ENCODE results near the gene ATP9A.

The ATP9A gene

DNA sequence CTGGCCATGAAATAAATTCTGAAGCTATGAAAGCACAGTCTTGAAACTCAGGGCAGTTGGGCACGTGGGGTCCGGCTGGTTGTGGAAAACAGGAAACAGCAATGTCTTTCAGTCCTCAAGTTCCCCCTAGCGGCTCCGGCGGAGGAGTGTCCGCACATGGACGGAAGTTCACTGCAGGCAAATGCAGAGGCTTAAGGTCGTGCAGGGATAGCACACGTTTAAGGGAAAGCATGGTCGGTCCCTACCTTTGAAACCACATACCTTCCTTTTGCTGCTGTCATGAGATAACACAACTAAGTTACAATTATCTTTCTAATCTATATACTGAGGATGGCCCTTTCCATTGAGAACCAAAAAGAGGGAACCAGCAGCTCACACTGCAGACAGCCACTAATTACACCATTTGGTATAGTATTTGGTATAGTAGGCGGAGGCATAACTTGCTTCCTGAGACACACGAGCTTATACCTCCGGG, 173.1 kb downstream of the ATP9A start:
- peak; percentile 66 to 88 for DNase-seq

DNA sequence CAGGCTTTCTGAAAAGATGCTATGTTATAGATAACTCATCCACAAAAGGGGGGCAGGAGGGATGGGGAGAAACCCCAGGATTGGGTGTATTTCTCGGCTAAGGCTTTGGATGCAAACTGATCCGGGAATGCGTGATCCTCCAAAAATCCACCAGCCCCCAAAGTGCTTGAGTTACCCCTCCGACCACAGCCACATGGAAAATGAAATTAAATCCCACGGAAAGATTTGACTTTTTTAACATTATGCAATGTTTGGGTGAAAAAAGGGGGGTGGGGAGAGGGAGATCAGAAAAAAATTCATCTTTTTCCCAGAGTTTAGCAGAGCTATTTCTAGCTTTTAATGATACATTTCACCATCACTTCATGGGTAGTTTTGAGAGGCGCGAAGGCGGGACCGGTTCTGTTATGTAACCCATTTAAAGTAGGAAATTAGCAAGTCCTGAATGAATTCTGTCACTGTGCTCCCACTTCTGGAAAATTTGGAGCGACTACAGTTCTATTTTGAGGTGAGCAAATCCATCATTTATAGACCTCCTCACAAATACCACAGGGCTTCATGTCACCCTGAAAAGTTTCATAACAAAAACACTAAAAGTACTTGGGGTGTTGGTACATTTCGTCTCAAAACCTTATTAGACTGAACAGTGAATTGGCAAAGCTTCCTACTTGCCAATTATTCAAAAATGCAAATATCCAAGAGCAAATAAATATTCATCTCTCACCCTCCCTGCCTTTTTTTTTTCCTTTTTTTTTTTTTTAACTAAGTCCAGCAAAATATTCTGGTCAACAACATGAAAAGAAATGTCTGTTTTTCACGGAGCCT, 173.7 kb downstream of the ATP9A start:
- no peak for DNase-seq

DNA sequence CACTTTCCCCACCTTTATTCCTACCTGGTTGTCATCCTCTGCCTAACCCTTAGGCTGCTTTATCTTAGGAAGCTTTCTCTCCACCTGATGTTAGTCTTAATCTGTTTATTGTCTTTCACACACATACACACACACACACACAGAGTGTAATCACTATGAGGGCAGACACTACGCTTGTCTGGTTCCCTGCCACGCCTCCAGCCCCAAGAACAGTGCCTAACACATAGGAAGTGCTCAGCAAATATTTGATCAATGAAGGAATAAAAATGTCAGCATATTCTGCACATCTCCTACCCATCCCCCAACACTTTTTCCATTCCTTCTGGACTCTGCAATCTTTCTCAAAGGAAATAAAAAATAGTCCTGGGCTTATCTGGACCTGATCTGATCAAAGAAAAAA, 174.6 kb downstream of the ATP9A start:
- DNase-seq = no peak

DNA sequence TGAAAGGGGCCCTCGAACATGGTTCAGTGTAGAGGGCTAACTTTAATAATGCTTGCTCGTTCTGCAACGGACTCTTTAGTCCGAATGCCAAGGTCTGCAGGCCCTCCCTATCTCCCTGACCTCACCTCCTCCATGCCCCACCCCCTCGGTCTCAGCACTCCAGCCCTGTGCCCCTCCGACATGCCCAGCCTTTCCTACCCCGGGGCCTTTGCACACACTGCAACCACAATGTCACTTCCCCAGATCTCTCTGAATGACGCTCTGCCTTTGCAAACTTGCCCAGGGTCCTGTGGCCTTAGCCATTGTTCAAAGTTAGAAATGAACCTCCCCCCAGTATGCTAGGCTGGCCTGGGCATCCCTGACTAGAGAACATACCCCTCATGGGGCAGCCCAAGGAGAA, 175.6 kb downstream of the ATP9A start:
- no peak for DNase-seq

DNA sequence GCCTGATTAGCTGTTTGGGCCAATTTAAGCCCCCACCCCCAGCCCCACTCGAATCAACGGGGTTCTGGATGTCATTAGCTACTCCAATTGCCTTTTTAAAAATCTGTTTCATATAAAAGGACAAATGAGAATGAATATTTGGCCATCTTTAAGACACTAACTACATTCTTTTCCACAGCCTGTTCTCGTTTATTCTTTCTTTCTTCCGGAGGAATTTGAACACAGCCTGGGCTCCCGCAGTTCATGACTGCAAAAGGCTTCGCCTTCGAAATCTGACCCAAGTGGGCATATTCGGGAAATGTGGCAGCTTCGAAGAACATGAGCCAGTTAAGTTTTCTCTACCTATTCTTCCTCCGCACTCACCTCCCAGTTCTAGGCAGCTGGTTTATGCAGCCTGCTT, 176.3 kb downstream of the ATP9A start:
- DNase-seq = no peak

DNA sequence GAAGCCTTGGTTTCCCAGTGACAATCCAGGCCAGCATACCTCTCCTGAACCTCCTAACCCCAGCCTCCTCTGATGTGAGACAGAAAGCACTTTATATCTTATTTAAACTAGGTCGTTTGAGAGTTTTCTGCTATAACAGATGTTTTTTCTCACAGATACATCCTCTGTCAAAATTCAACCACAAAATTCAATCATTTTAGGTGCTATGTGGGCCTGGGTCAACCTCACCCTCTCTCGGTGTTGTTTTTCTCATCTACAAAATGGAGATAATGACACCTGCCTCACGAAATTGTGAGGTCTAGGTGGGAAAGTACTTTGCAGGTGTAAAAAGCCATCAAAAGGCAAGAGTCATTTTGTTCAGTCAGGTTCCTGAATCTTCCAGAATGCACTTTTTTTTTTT, 179.4 kb downstream of the ATP9A start:
- DNase-seq = no peak

DNA sequence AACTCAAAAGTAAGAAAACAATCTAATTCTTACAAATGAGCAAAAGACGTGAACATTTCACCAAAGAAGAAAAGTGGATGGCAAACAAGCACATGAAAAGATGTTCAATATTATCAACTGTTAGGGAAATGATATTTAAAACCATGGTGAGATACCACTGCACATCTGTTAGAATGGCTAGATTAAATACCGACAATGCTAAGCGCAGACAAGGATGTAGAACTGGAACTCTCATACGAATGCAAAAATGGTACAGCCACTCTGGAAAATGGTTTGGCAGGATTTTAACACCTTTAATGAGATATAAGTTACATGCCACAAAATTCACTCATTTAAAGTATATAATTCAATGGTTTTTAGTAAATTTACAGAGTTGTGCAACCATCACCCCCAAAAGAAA, 181.0 kb downstream of the ATP9A start:
- no peak for DNase-seq

DNA sequence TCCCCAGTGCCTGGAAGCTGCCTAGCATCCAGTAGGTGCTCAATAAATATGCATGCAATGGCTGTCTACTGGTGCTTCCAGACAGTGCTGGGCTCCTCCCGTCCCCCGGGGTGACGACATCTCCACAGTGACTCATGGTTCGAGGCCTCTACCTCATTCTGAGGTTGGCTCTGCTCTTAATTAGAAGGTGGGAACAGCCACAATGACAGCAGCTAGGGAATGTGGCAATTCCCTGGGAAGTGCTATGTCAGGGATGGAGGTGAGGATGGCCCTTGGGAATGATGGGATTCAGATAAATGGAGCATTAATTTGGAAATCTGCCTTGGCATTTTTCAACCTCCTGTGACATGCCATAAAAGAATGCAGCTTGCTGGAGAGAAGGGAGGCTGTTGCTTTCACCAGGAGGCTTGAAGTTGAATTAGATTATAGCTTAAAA, 182.2 kb downstream of the ATP9A start:
- peak in 1 of 2 experiments; percentile 67 for DNase-seq

DNA sequence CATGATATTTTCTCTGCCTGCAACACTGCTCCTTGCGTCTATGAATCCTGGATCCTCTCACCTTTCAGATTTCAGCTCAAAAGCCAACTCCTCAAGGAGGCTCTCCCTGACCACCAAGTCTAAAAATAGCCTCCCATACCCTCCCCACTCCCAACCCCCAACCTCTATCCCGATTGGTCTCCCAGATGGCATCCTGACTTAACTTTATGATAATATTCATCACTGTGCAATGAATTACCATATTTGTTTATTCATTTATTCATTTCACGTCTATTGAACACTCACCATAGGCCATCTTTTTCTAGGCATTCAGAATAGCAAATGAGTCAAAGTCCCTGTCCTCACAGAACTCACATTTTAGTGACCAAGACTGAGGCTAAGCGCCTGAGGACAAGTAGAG, 183.0 kb downstream of the ATP9A start:
- no peak for DNase-seq

DNA sequence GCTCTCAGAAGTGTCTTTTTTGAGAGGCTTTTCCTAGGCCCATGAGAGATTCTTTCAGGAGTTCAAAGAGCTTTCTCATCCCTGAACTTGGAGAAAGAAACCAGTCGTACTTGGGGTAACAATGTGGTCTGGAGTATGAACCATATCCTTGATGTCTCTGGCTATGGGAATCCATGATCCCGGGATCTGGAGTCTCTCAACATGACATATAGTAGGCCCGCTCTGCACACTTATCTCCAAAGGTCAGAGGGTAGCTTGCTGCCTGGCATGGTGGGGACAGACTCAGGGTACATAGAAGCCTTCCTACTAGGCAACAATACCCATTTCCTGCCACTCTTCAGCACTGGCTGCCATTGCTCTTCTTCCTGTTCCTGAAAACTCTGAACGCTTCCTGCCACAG, 183.5 kb downstream of the ATP9A start:
- no peak for DNase-seq

DNA sequence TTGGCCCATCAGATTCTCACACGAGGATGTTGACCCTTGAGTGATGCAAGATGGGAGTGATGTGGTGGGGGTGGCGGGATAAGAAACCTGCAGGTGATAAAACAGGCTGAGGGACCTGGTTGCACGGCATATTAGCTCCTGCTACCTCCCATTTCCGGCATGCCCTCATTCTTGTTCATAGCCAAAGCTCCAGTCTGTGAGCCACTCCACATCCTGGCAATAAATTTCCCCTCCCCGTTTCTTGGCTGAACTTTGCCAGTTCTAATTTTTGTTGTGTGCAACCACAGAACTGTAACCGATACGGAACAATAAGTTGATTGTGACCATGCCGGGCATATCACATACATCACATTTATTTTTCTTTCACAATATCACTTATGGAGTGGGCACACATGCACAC, 184.1 kb downstream of the ATP9A start:
- DNase-seq = no peak

DNA sequence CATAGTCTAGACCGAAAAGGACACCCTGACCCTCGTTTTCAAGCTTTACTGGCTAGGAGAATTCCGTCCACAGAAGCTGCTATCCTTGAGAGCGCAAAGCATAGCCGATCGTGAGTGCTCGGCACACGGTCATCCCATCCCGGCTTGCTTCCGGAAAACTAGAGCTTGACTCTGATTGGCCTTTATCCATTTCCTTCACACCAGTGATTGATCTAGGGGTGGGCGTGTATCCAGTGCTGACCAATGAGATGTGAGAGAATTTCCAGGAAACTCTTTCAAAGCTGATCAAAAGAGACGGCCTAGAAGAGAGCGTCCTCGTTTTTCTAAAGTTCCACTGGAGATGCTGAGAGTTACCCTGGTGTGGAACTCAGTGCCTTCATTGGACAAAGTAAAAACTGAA, 184.7 kb downstream of the ATP9A start:
- DNase-seq = no peak

DNA sequence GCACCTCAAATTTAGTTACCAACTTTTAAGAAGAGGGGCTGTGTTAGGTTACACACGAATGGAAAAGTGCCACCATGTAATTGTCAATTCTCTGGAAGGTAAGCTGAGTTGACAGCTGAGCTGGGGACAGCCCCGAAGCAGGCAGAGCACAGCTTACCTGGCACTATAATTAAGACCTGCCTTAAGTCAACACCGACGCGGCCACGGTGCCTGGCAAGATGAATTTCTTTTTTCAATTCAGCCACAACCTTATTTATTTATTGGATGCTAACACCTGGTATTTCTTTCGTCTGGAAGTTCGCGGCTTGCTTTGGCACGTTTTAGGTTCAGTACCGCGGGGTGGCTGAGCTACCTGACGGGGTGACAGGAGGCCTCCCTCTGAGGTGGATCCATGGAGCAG, 185.1 kb downstream of the ATP9A start:
- no peak for DNase-seq

DNA sequence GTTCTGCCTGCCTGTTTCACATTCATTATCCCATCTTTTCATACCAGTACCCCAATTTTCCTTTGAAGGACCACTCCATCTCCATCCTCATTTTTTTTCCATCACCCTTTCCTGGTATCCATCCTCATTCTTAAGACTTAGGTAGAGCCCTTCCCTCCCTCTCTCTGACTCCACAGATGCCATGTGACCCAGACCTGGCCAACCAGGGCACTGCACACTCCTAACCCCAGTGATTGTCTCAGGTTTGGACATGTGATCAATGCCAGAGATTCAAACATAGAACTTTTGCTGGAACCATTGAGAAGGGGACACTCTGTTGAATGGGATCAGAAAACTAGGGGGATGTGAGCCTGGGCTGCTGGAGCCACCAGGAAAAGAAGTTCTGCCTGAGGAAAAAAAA, 186.6 kb downstream of the ATP9A start:
- no peak for DNase-seq

DNA sequence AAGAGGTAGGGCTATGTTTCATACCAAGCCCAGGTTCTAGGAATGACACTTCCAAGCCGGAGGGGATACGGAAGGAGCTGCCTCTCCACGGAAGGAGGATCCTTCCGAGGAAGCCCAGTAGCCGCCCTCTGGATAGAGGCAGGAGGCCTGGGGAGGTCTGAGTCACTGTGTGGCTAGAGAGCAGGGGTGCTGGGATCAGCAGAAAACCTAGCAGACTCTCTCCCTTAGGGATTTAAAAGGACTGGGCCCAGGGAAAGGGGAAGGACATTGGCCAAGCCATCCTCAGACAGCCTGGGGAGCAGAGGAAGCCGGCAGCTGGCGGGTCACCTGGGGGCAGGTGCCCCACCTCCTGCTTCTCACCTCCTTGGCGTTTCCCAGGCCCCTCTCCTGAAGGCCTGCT, 189.1 kb downstream of the ATP9A start:
- DNase-seq = no peak

DNA sequence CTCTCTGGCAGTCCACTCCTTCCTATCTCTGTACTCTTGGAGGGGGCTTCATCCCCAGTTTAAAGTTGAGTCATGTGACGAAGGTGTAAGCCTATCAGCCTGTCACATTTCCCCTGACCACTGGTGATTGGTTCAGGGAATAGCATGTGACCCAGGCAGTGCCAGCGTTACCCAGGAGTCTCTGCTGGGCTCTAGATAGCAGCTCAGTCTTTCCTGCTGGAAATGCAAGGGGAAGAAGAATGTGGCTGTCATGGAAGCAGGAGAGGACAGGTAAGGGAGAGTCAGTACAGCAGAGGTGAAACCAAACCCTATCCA, 190.1 kb downstream of the ATP9A start:
- no peak for DNase-seq

DNA sequence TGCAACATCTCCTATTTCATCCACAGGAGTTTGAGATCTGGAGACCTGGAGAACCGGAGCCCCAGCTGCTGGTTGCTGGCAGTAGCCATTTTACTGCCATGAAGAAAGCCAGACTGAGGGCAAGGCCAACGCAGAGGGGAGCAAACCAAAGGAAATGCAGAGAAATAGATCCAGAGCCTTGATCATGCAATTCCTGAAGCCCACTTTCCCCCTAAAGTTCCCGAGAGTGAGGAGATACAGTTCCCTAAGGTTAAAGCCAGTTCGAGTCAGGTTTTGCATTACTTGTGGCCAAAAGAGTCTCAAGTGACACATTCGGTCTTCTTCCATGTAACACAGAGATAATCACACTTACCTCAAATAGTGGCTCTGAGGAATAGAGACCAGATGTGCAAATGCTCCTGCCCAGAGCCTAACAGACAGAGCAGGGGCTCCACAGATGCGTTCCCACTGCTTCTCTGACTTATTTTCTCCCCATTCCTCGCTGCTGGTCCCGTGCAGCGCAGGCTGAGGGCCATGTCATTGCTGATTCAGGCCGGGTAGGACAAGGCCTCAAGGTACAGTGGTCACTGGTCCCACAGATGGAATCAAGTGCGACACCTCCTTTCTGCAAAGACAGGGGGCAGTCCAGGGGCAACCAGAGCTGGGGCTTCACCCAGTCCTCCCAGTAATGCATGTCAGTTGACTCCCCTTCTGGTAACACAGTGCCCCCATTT, 190.6 kb downstream of the ATP9A start:
- DNase-seq = no peak

DNA sequence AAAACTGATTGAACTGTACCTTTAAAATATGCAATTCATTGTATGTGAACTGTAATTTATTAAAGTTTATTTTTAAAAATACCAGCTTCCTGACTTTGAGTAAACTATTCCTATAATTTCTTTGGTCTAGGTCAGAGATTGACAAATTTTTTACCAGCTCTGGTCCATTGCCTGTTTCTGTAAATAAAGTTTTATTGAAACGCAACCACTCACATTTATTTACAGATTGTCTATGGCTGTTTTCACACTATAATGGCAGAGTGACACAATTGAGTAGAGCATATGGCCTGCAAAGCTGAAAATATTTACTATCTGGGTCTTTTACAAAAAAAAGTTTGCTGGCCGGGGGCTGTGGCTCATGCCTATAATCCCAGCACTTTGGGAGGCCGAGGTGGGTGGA, 192.7 kb downstream of the ATP9A start:
- no peak for DNase-seq

DNA sequence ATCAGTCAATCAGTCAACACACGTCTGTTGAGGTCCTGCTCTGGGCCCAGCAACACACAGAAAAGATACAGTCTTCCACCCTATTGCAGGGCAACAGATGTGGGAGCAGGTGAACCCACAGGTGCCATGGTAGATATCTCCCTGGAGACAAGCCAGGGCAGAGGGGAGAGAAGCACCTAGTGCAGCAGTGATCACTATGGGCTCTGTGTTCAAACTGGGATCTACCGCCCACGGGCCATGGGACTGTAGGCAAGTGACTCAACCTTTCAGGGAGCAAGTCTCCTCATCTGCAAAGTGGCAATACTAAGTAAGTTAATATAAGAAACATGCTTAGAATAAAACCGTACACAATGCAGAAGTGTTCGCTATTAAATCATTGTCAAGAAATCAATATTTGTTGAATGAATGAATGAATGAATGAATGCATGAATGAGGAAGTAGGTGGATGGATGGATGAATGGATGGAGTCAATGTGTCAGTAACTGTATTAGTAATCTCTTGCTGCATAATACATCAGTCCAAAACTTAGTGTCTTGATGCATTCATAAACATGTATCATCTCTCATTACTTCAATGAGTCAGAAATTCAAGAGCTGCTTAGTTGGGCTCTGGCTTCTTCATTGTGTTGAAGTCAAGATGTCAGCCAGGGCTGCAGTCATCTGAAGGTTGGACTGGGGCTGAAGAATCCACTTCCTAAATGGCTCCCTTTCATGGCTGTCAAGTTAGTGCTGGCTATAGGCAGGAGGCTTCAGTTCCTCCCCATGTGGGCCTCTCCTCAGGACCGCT, 193.7 kb downstream of the ATP9A start:
- DNase-seq = no peak

DNA sequence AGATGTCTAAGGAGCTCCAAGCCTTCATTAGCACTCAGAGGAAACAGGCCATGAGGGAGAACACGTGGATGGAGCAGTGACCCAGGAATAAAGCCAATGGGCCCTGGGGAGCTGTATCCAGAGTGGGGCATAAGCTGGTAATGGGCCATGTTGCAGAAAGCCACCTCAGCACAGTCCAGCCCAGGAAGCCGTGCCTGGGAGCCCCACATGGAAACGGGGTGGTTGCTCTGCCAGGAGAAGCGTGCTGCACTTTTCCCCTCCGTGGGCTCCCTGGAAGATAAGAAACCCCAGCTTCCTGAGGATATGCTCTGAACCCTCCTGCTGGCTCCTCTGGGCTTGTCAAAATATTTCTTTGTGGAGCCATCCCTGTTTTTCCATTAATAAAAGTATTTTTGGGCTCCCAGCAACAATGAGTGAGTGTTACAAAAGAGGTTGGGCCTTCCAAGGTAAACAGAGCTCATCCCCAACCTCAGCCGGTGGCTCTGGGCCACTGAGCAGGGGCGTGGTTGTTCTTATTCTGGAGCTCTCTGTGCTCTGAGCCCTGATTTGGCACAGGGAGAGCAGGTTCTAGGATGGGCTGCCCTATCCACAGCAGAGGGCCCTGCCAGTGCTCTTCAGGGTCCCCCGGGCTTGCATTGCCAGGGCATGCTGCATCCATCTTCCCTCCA, 194.5 kb downstream of the ATP9A start:
- no peak for DNase-seq

DNA sequence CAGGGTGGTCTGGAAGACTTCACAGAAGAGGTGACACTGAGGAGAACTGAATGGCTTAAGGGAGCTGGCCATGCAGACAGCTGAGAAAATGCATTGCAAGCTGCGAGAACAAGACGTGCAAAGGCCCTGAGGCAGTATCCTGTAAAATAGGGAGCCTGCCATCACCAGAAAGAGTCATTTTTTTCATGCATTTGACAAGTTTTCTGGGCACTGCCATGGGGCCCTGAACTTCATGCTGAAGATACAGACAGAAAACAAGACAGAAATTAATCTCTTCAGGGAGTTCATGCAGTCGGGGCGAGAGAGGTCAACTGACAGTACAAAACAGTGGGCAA, 196.8 kb downstream of the ATP9A start:
- no peak for DNase-seq

DNA sequence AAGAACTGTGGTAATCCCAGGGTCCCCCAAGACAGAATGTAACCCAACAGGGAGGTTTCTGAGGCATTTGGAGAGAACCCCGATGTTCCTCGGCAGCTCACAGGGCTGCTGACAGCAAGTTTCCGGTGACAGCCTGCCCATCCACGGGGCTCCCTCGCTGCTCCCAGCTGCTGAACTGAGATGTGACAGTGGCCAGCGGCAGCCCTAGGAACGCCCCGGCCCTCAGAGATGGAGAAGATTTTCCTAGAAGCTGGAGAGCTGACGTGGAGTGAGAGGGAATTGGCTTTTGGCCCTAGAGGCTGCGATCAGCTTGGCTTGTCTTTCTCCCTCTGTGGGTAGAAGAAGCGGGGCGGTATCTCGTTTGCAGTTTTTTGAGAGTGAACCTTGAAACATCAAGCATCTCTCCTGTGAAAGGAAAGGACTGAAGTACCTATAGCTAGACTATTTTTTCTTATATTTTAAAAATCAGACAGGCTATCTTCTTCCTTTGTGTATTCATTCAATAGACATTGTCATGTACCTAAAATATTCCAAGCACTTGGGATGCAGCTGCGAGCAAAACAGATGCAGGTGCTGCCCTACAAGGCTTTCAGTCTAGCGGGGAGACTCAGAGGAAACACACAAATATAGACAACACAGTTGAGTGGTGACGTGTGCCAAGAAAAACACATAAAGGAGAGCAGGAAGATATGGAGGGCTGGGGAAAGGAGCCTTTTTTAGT, 197.3 kb downstream of the ATP9A start:
- no peak for DNase-seq

Data from SW 1271 (cell line).